ENCODE results near the gene UPK3A.

DNA sequence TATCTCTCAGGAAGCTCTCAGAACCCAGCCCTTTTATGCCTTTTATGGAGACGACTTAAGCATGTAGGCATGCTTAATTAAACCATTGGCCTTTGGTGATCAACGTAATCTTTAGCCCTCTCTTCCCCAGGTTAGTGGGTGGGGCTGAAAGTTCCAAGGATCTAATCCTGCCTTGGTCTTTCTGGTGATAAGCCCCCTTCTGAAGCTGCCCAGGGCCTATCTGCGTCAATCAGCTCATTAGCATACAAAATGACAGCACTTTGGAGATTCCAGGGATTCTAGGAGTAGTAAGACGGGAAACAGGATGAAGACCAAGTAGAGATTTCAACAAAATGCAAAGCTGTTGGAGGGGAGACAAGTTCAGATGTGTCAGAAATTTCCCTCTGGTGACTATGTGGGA lies 28.1 kb downstream of the UPK3A start:
- TF ChIP-seq, protein P1, sequence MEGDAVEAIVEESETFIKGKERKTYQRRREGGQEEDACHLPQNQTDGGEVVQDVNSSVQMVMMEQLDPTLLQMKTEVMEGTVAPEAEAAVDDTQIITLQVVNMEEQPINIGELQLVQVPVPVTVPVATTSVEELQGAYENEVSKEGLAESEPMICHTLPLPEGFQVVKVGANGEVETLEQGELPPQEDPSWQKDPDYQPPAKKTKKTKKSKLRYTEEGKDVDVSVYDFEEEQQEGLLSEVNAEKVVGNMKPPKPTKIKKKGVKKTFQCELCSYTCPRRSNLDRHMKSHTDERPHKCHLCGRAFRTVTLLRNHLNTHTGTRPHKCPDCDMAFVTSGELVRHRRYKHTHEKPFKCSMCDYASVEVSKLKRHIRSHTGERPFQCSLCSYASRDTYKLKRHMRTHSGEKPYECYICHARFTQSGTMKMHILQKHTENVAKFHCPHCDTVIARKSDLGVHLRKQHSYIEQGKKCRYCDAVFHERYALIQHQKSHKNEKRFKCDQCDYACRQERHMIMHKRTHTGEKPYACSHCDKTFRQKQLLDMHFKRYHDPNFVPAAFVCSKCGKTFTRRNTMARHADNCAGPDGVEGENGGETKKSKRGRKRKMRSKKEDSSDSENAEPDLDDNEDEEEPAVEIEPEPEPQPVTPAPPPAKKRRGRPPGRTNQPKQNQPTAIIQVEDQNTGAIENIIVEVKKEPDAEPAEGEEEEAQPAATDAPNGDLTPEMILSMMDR (IDR thresholded peaks at IDR 0.05) = no peak
- TF ChIP-seq POLR2AphosphoS5 (IDR thresholded peaks at IDR 0.05; ENCODE audit: low read depth, low read length) = no peak
- TF ChIP-seq SIN3A (IDR thresholded peaks at IDR 0.05; ENCODE audit: borderline replicate concordance, insufficient read depth, low read depth, low read length) = no peak
- TF ChIP-seq, protein P2, sequence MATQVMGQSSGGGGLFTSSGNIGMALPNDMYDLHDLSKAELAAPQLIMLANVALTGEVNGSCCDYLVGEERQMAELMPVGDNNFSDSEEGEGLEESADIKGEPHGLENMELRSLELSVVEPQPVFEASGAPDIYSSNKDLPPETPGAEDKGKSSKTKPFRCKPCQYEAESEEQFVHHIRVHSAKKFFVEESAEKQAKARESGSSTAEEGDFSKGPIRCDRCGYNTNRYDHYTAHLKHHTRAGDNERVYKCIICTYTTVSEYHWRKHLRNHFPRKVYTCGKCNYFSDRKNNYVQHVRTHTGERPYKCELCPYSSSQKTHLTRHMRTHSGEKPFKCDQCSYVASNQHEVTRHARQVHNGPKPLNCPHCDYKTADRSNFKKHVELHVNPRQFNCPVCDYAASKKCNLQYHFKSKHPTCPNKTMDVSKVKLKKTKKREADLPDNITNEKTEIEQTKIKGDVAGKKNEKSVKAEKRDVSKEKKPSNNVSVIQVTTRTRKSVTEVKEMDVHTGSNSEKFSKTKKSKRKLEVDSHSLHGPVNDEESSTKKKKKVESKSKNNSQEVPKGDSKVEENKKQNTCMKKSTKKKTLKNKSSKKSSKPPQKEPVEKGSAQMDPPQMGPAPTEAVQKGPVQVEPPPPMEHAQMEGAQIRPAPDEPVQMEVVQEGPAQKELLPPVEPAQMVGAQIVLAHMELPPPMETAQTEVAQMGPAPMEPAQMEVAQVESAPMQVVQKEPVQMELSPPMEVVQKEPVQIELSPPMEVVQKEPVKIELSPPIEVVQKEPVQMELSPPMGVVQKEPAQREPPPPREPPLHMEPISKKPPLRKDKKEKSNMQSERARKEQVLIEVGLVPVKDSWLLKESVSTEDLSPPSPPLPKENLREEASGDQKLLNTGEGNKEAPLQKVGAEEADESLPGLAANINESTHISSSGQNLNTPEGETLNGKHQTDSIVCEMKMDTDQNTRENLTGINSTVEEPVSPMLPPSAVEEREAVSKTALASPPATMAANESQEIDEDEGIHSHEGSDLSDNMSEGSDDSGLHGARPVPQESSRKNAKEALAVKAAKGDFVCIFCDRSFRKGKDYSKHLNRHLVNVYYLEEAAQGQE (IDR thresholded peaks at IDR 0.05; ENCODE audit: insufficient read depth in 1 of 2, low read depth in 2 of 2, low read length in 1 of 2) = no peak
- no peak for TF ChIP-seq TCF7L2 (IDR thresholded peaks at IDR 0.05; ENCODE audit: low read depth, low read length)
